Left renal cortex interstitium (tissue), 4 donors: ENCODE measurements around the gene SF3B3. TPM values are rescaled to one million over a fixed set of nuclear protein-coding genes. Genes with fewer than 3 reads are reported as not detected.
"Not testable (repeated sequence)": the region's sequence is repeated elsewhere in the genome, so short reads cannot be mapped to it uniquely, and the experiment has no call there.

Source experiments
- DNase-seq, 4 donors: peaks; one replicate each; pipeline ENCODE4 v3.0.0-alpha.2; 2013; ENCODE audit warnings: low read depth in 4 of 4, low spot score in 2 of 4, missing footprints in 1 of 4
- polyA plus RNA-seq, 4 donors: library from polyadenylated mRNA; unstranded; fragments of 120-200 nt; gene quantifications; one replicate each; pipeline ENCODE4 v1.2.1, GENCODE V29; 2013; ENCODE audit not compliant: insufficient read length in 4 of 4

Gene SF3B3
- polyA plus RNA-seq, 4 donors = 333 to 394 (median 370) TPM

DNA sequence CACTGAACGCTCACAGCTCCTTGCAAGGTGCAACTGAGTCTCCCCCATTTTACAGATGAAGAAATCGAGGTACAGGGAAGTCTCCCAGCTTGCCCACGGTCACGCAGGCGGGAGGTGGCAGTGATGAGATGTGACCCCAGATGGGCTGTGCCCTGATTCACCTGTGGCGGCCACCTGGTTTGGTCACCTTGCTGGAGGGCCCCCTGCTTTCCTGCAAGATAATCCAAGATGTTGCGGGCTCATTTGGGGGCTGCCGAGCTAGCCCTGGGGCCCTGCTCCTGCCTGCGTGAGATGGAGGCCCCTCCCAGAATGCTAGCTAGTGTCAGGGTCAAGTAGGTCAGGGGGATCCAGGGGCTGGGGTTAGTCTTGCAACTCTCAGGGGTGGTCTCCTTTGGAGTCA, 63.1 kb downstream of the SF3B3 start:
- DNase-seq = no peak

DNA sequence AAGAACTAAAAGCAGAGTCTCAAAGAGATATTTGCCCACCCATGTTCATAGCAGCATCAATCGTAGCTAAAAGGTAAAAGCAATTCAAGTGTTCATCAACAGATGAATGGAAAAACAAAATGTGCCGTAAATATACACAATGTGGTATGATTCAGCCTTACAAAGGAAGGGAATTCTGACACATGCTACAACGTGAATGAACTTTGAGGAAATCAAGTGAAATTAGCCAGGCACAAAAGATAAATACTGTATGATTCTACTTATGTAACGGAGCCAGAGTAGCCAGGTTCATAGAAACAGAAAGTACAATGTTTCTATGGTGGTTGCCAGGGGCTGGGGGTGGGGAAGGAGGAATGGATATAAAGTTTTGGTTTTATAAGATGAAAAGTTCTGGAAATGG, 64.9 kb downstream of the SF3B3 start:
- DNase-seq = no peak

DNA sequence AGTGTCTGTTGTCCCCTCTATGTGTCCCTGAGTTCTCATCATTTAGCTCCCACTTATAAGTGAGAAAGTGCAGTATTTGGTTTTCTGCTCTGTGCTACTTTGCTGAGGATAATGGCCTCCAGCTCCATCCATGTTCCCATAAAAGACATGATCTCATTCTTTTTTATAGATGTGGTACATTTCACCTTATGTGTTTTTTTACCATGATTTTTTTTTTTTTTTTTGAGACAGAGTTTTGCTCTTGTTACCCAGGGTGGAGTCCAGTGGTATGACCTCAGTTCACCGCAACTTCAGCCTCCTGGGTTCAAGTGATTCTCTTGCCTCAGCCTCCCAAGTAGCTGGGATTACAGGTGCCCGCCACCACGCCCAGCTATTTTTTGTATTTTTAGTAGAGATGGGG, 65.8 kb downstream of the SF3B3 start:
- DNase-seq = not testable (repeated sequence)

DNA sequence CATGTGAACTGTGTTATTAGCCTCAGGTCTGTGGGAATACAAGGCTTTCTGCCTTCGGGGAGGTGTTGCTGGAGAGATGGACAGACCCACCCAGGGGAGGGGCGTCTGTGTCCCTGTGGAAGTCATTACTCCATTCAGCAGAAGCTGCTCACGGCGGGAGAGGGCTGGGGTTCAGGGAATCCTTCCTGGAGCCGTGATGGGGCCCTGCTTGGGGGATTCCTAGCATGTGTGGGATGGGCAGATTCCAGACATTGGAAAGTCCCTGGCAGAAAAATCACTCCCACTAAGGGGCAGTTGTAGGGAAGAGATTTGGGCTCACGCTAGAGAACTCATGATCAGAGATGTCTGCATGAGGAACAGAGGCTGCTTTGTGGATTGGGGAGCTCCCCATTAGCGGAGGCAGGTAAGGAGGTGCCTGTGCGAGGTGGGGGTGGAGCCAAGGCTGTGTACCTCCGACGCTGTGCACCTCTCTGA, 66.4 kb downstream of the SF3B3 start:
- no peak for DNase-seq

DNA sequence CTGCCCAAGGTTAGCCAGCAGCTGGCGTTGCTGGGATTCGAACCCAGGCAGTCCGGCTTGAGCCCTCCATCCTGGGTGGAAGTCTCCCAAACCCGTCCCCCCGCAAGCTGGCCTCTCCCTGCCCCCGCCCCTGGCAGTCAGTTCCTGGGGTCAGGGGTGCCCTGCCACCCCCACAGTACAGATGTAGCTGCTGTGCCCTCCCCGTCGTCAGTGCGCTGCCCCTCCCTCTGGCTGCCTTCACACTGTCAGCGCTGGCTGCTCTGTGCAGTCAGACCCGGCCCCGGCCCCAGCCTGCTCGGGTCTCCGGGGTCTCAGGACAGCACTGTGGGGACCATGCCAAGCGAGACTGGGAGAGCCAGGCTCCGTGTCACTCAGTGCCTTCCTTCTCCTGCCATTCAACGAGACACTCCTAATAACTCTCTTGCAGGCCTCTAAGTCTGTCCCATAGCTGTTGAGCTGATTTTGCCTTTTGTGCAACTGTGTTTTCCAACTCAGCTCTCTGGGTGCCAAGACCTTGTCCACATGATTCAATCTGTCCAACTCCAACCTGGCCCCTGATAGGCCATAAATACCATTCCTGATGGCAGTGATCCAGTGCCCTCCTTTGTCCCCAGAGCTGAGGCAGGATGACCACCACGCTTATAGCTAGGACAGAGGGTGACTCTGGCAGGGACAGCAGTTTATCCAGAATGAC, 67.3 kb downstream of the SF3B3 start:
- DNase-seq = no peak

DNA sequence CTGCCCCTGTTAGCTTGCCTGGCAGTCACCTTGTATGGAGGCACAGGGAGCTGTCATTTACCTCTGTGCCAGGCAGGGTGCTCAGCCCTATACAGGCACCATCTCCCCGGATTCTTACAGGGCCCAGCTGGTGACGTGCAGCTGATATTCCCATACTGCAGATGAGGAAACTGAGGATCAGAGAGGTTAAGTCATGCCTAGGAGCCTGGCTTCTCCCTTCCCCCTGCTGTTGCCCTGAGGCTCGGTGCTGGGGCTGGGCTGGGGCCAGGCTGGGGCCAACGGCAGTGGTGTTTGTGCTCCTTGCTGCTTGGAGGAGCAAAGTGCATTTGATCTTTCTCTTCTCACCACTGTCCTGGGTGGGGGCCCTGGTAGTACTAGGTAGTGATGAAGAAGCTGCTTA, 68.0 kb downstream of the SF3B3 start:
- DNase-seq = no peak

DNA sequence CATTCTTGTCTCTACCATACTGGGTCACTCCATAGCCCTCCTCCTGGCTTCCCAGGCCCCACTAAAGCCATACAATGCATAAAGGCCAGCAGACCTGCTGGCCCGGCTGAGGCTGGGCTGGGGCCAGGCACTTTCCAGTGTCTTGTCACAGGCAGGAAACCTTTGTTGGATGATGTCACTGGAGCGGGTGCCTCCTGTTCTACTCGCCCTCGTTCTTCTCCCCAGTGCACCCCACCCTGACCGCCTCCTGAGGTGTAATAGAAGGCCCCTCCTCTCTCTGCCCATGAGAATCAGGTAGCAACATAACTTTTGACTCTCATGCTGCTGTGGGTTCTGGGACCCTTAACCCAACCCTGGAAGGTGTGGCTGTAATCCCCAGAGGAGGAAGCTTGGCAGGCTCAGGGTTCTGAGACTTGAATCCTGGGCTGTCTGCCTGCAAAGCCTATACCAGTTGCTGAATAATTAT, 68.5 kb downstream of the SF3B3 start:
- DNase-seq = no peak

DNA sequence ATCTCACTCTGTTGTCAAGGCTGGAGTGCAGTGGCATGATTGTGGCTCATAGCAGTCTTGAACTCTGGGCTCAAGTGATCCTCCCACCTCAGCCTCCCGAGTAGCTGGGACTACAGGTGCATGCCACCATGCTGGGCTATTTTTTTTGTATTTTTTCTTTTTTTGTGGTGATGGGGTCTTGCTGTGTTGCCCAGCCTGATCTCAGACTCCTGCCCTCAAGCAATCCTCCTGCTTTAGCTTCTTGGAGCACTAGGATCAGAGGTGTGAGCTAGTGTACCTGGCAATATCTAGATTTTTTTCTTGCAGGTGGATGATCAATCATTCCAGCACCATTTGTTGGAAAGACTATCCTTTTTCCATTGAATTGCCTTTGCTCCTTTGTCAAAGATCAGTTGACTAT, 69.9 kb downstream of the SF3B3 start:
- no peak for DNase-seq

DNA sequence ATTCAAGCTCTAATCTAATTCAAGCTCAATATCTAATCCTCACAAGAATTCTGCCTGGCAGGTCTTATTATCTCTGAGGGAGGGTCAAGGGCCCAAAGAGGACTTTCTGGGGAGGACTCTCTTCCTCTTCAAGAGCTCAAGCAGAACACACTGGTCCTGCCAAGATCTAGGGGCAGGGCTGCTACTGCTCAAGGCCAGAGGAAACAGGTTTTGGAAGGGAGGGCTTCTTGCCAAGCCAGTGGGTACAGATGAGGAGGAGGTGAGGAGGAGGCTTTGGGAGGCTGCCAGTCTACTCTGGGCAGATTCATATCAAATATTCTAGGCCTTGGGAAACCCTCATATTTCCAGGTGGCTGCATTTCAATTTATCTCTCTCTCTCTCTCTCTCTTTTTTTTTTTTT, 71.0 kb downstream of the SF3B3 start:
- DNase-seq = no peak

DNA sequence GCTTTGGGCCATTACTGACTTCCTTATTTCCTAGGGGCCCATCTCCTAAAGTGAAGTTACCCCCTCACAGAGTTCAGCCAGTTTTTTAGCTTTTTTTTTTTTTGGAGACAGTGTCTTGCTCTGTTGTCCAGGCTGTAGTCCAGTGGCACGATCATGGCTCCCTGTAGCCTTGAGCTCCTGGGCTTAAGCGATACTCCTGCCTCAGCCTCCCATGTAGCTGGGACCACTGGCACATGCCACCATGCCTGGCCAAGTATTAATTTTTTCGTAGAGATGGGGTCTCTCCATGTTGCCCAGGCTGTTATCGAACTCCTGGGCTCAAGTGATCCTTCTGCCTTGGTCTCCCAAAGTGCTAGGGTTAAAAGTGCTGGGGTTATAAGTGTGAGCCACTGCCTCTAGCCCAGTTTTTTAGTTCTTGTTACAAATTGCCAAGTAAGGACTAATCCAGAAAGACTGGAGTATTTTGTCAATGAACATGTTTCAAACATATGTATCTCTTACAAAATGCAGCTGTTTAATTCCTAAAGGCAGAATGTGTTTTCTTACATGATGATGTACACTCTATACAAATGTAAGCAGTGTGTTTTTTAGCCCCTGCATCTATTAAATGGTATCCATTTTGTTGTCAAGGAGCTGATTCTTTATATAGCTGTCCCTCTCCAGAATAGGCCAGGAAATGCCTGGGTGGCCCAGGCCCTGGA, 73.7 kb downstream of the SF3B3 start:
- DNase-seq = no peak

DNA sequence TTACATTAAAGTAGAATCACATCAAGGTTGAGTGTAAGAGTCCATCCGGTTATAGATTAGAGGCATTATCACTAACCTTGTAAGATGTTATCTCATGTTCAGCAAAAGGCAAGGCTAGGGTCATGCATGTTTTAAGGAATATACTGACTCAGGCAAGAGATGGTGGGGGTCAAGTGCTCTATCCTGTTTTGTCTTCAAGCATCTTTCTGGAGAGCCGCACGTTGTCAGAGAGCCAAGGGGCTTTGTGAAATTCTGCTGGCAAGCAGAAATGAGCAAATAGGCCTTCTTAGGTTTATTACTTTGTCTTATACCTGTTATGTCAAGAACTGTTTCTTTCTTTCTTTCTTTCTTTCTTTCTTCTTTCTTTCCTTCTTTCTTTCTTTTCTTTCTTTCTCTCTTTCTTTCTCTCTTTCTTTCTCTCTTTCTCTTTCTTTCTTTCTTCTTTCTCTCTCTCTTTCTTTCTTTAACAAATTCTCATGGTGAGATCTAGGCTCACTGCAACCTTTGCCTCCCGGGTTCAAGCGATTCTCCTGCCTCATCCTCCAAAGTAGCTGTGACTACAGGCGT, 75.4 kb downstream of the SF3B3 start:
- DNase-seq = no peak

DNA sequence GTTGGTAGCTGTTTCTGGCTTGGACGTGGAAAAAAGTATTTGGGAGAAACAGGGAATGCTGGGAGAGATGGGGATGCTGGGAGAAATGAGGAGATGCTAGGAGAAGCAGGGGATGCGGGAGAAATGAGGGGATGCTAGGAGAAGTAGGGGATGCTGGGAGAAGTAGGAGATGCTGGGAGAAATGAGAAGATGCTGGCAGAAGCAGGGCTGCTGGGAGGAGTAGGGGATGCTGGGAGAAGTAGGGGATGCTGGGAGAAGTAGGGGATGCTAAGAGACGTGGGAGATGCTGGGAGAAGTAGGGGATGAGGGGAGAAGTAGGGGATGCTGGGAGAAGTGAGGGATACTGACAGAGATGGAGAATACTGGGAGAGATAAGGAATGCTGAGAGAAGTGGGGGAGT, 77.1 kb downstream of the SF3B3 start:
- no peak for DNase-seq

DNA sequence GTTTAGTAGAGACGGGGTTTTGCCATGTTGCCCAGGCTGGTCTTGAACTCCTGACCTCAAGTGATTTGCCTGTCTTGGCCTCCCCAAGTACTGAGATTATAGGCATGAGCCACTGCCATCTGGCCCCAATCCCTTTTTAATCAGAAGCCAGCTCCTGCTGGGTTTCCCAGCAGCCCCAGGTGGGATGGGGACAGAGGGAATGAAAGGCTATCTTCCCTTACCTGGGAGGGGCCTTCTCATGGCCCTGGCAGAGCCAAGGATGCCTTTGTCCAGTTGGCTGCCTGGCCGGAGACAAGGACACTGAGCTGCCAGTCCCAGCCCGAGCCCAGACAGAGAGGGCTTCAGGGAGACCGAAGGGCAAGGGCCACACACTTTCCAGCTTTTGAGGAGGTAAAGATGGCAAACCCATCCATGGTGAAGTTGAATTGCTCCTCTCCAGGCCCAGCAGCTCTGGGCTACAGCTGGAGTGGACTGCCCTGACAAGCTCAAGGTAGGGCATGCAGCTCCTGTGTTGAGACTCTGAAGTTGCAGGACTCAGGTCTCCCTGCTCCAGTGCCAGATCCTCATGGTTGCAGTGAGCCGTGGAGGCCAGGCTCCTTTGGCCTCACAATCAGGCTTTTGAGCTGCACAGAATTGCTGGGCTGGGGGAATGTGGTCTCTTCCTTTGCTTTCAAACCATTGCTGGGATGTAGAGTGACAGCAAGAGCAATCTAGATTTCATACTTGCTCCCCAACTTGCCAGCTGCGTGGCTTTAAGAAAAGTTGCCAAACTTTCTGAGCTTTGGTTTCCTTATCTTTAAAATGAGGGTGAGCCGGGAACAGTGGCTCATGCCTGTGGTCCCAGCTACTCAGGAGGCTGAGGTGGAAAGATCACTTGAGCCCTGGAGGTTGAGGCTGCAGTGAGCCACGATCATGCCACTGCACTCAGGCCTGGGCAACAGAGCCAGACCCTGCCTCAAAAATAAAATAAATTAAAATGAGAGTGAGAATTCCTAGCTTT, 78.3 kb downstream of the SF3B3 start:
- no peak for DNase-seq

DNA sequence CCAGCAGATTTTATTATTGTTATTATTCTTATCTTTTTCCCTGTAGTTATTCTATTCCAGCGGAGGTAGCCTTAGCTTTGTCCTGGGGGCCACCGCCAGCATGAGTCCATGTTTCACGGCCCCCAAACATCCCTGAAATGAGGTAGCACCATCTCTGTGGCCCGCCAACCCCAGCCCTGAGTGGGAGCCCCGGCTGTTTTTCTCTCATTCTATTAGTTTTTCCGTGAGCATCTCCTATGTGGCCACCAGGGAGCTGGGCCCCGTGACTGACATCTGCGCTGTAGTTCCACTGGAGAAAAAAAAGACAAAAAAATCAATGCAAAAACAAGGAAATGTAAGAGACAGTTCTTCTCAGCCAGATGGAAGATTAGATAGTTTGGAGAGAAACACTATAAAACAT, 79.2 kb downstream of the SF3B3 start:
- DNase-seq = no peak

DNA sequence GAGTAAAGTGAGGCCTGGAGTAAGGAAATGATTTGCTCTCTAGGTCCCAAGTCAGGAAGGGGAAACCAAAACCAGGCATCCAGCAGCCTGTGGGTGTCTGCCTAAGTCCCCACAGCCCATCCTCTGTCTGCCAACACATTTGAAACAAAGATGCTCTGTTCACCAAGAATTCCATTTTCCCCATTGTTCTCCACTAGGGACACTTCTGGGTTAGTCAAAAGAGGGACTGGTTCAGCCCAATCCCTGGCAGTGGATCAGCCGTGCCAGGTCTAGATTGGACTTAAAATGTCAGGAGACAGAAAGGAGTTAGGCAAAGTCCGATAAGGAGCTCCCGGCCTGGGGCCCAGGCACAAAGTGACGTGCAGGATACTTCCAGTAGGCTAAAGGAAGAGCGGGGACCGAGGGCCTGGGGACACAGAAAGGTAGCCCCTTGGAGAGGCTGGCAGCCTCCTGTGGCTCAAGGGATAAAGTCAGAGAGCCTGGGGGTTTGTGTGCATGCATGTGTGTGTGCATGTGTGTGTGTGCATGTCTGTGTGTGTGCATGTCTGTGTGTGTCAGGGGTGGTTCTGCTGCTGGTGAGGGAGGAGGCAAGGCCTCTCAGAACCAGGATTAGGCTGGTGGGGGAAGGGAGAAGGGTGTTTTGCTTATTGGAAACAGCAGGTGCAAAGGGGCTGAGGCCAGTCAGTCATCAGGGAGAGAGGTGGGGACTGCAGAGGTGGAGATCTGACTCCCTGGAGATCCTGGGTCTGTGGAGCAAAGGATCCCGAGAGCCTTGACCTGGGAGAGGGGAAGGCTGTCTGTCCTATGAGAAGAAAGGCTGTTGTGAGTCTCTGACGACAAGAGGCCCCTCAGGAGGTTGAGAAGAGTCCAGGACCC, 81.0 kb downstream of the SF3B3 start:
- no peak for DNase-seq

DNA sequence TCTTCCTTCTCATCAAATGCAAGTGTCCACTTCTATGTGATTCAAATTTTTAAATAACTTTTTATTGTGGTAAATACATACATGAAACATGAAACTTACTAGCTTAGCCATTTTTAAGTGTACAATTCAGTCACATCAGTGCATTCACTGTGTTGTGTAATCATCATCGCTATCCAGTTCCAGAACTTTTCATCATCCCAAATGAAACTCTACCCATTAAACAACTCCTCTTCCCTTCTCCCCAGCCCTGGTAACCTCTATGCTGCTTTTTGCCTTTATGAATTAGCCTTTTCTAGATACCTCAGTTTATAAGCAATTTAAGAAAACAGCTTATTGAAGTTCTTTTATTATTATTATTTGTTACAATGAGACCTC, 81.7 kb downstream of the SF3B3 start:
- no peak for DNase-seq

DNA sequence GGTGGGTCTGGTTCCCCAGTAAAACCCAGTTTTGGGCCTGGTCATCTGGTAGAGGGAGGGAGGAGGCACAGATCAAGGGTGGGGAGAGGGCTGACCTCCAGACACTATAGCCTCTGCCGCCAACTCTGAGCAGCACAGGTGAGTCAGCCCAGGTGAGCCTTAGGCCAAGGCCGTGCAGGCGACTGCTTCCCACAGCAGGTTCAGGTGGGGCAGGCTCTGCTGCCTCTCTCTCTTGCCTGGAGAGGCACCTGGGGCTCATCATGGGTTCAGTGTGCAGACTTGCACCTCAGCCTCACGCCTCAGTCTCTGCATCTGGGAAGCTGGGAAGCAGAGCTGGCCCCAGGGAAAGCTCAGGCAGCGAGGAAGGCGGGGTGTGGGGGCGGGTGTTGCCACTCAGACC, 84.9 kb downstream of the SF3B3 start:
- DNase-seq = no peak

DNA sequence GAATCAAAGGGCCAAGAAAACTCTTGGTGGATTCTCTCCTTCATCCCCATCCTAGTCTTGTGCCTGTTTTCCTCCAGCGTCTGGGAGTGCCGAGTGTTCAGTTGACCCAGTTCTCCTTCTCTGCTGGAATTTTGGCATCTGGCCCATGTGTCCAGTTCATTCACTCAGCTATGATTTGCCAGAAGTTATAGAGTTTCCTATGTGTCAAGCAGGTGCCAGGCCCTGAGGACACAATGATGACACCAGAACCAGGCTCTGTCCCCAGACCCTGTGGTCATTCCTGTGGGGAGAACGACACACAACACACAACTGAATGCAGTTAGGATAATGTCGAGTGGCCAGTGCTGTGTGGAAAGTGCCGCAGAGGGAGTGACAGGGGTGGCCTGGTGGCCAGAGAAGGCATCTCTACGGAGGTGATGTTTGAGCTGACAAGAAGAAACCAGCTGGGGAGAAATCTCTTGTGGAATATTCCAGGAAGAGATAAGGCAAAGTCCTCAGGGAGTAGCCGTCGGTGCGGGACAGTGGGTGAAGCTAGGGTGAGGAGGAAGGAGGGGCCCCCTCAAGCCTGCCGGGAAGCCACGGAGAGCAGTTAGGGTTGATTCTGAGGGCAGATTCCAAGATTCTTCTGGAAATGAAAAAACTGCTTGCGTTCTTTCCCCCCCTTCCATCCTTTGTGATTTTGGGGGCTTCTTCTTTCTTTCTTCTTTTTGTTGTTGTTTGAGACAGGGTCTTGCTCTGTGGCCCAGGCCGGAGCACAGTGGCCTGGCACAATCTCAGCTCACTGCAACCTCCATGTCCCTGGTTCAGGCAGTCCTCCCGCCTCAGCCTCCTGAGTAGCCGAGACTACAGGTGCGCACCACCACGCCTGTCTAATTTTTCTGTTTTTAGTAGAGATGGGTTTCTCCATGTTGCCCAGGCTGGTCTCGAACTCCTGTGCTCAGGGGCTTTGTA, 86.9 kb downstream of the SF3B3 start:
- DNase-seq = no peak

DNA sequence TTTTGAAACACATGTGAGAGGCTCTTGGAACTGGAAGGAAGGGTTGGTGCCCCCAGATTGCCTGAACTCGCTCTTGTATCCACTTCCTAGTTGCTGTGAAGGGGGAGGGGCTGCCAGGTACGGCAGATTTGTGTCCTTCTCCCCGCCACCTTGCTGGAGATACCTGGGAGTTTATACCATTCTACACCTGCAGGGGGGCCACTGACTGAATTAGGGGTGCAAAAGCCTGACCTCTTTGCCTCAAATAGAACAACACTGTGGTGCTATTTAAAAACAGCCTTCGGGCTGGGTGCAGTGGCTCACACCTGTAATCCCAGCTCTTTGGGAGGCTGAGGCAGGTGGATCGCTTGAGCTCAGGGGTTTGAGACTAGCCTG, 87.6 kb downstream of the SF3B3 start:
- no peak for DNase-seq
